Measurements from ENCODE around the gene CPT1C.

CPT1C gene

DNA sequence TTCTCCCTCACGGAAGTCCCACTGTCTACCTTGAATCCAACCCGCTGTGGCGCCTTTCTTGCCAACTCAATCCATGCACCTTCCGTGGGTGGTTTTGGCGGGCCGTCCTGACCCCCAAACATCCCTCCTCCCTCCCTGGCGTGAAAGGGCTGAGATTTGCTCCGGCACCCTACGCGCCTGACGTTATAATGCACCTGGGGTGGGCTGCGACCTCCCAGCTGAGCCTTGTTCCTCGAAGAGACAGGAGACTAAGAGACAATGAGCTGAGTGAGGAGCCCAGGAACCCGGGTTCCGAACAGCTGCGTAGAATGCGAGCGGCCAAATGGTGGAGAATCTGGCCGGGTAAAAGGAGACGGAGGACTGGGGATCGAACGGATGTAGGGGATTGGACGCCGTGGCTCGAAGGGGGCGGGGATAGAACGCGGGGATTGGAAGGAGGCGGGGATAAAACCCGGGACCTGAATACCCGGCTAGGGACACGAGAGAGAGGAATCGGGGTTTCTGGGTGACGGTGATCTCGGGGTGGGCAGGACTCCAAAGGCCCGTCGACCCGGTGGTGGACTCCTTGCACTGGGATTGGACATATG is at the start of gene CPT1C:
Gene CPT1C, plus strand, starts transcription at position 461 of the 587 bp plus-strand sequence. CDS start 1,137 bp downstream, outside the sequence.
- DNase-seq: peak; percentile 62

DNA sequence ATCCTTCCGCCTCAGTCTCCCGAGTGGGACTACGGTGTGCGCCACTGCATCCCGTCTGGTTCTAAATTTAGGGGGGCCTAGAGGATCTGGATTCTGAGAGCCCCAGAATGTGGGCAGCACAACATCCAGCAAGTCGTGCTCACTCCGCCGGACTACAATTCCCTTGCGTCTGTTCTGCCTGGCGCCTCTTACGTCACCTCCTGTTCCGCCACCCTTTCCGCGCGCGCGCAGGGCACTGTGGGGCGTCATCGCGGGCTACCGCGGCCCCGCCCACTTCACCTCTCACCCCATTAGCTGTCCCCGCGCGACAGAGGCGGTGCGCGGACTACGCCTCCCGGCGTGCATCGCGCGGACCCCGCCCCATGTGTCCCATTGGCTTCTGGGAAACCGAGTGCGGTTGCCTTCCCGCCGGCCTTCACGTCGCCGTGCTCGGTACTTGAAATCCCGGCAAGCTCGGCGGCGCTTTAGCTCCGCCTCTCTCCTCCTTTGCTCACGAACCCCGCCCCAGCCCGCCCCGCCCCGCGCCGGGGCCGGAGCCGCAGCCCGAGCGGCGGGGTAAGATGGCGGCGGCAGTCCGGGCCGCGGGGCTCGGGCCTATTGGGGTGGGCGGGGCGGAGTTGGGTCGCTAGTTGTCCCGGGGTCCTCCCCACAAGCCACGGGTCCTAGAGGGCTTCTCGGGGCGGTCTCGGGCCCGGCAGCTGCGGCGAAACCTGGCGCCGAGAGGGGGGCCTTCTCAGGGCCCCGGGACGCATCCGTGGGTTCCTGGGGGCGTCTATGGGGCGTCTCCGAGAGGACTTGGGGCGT is 49.0 kb upstream of the CPT1C start, which contains the start of gene SCAF1:
Gene SCAF1, plus strand, starts transcription at position 522 of the 804 bp plus-strand sequence. CDS start 2,818 bp downstream, outside the sequence.
- peak; percentile 100 for DNase-seq

DNA sequence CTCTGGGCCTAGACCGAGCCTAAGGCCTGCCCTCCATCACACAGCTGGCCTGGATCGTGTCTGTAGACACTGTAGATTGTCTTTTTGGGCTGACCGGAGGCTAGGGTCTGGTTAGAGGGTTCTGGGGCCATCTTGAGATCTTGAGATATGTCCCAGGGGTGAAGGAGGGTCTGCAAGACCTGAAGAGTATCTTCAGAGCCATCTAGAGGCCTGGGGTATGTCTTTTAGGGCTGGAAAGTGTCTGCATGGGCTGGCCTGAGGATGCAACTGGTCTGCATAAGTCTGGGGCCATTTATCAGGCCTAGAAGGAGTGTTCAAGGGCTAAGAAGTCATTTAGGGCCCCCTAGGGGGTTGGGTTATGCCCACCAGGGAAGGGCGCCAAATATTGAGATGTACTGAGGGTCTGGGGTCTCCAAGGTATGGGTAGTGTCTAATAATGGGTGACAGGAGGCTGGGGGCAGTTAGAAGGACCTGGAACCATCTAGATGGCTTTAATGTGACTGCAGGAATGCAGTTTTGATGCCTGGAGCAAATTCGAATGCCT is 48.4 kb upstream of the CPT1C start:
- DNase-seq: no peak

DNA sequence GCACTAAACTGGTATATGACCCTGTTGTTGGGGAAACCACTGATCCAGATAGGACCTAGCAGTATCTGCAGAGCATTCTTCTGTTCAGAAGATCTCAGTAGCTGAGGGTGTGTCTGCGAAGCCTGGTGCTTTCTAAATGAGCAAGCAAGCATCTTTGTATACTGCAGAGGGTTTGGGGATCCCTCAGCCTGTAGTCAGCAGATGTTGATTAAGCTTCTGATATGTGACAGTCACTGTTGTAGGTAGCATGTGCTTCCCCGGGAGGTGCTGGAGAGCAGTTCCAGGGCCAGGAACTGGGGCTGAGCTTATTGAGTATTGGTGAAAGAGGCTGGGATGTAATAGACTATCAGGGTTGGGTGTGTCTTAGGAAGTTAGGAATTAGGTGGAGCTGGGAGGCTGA is 47.5 kb upstream of the CPT1C start:
- peak; percentile 84 for DNase-seq

DNA sequence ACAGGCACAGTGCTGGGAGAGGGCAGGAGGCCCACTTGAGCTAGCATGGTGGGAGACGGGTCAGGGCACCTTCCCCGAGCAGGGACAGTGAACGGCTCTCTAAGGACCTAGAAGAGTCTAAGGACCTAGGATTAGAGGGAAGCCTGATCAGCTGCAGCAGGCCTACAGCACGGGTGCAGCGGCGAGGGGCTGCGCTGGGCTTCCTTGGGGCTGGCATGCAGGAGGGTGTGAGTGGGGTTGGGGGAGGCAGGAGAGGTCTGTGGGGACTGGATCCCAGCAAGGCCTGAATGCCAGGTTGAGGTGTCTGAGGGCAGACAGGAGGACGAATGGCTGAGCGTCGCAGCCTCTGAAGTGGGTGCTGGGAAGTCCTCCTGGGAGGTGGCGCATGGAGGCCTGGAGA is 45.3 kb upstream of the CPT1C start:
- no peak for DNase-seq

DNA sequence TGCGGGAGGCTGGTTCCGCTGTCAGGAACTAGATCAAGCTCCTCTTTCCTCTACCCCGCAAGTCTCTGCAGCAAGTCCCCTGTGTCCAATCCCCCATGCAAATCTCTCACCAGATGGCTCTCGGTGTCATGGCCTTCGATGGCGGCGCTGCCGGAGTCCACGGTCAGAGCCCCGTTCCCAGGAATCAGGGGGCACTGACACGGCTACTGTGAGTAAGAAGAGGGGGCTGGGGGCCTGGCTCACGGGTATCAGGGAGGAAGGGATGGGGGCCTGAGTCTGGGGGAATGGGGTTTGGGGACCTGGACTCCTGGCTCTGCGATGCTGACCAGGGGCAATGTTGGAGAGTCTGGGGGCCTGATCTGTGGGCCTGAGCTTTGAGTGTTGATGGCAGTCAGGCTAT is 44.9 kb upstream of the CPT1C start:
- no peak for DNase-seq

DNA sequence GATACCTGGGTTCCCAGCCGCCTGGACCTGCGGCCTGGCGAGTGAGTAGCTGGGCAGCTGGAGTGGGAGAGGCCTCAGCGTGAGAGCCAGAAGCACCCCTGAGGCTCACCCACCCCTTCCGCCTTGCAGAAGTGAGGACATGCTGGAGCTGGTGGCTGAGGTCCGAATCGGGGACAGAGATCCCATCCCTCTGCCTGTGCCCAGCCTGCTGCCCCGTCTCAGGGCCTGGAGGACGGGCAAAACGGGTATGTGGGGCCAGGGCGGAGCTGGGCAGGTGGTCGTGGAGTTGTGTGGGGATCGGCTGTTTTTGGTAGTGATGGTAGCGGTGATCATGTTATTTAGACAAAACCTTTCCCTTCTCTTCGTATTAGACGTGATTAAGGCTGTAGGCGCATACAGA is 44.3 kb upstream of the CPT1C start:
- DNase-seq: no peak

DNA sequence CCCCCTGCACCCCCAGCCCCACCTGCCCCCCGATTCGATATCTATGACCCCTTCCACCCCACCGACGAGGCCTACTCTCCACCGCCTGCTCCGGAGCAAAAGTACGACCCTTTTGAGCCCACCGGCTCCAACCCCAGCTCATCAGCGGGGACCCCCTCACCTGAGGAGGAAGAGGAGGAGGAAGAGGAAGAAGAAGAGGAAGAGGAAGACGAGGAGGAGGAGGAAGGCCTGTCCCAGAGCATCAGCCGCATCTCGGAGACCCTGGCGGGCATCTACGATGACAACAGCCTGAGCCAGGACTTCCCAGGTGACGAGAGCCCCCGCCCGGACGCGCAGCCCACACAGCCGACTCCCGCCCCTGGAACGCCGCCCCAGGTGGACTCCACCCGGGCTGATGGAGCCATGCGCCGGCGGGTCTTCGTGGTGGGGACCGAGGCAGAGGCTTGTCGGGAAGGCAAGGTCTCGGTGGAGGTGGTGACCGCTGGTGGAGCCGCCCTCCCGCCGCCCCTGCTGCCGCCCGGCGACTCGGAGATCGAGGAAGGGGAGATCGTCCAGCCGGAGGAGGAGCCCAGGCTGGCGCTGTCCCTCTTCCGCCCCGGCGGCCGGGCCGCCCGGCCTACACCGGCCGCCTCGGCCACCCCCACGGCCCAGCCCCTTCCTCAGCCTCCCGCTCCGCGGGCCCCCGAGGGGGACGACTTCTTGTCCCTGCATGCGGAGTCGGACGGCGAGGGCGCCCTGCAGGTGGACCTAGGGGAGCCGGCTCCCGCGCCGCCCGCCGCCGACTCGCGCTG is 39.7 kb upstream of the CPT1C start:
- DNase-seq: no peak

DNA sequence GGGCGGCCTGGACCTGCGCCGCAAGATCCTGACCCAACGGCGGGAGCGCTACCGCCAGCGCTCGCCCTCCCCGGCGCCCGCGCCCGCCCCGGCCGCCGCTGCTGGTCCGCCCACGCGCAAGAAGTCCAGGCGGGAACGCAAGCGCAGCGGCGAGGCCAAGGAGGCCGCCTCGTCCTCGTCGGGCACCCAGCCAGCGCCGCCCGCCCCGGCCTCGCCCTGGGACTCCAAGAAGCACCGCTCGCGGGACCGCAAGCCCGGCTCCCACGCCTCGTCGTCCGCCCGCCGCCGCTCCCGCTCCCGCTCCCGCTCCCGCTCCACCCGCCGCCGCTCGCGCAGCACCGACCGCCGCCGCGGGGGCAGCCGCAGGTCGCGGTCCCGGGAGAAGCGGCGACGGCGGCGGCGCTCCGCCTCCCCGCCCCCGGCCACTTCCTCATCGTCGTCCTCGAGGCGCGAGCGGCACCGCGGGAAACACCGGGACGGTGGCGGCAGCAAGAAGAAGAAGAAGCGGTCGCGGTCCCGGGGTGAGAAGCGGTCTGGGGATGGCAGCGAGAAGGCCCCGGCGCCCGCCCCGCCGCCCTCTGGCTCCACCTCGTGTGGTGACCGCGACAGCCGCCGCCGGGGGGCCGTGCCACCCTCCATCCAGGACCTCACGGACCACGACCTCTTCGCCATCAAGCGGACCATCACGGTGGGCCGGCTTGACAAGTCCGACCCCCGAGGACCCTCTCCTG is 38.9 kb upstream of the CPT1C start:
- DNase-seq: no peak

DNA sequence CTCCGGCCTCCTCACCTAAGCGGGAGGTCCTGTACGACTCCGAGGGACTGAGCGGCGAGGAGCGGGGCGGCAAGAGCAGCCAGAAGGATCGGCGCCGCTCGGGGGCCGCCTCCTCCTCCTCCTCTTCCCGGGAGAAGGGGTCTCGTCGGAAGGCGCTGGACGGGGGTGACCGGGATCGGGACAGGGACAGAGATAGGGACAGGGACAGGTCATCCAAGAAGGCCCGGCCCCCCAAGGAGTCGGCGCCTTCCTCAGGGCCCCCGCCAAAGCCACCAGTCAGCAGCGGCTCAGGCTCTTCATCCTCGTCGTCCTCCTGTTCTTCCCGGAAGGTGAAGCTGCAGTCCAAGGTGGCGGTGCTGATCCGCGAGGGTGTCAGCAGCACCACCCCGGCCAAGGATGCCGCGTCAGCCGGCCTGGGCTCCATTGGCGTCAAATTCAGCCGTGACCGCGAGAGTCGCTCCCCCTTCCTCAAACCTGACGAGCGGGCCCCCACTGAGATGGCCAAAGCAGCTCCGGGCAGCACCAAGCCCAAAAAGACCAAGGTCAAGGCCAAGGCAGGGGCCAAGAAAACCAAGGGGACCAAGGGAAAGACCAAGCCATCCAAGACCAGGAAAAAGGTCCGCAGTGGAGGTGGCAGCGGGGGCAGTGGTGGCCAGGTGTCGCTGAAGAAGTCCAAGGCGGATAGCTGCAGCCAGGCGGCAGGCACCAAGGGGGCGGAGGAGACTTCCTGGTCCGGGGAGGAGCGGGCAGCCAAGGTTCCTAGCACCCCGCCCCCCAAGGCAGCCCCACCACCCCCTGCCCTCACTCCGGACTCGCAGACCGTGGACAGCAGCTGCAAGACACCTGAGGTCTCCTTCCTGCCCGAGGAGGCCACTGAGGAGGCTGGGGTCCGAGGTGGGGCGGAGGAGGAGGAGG is 38.1 kb upstream of the CPT1C start:
- no peak for DNase-seq

DNA sequence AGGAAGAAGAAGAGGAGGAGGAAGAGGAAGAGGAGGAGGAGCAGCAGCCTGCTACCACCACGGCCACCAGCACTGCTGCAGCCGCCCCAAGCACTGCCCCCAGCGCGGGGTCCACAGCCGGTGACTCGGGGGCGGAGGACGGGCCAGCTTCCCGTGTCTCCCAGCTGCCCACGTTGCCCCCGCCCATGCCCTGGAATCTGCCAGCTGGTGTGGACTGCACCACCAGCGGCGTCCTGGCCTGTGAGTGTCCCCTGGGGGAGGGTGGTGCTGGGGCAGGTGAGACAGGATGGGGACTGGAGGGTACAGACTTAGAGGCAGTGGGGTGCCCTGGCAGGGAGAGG is 37.5 kb upstream of the CPT1C start:
- DNase-seq: no peak

DNA sequence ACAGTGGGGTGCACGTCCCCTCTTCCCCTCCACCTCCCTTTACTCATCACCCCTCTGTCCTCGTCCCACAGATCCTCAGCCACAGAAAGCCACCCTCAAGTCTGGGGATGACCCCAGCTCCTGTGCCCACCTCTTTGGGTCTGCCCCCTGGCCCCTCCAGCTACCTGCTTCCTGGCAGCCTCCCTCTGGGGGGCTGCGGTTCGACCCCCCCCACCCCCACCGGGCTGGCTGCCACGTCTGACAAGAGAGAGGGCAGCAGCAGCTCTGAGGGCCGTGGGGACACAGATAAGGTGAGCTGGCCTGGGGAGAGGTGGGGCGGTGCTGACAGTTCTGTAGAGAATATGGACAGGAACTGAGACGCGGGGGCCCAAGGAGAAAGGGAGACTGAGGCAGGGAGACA is 36.3 kb upstream of the CPT1C start:
- no peak for DNase-seq

DNA sequence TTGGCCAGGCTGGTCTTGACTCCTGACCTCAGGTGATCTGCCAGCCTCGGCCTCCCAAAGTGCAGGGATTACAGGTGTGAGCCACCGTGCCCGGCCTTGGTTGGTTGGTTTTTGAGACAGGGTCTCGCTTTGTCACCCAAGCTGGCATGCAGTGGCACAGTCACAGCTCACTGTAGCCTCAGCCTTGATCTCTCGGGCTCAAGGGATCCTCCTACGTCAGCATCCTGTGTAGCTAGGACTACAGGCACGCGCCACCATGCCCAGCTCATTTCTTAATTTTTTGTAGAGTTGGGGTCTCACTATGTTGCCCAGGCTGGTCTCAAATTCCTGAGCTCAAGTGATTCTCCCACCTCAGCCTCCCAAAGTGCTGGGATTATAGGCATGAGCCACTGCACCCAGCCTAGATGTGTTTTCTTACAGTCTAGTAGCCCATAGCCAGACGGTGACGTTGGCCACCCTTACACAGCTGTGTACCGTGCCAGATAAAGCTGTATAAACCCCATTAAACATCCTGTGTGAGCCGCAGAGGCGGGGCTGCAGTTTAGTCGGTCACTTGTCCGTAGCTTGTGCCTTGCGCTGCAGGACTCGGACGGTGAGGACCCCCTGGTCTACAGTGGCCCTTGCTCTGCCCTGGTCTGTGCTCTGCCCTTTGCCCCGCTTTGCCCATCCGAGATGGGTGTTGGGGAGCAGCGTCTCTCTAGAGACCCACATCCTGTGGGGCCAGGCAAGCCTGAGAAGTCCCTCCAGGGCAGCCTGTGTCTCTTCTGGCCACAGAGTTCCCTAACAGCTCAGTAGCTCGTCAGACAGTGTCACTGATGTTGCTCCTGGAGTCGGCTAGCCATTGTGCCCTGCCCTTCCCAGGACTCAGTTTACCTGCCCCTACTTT is 35.1 kb upstream of the CPT1C start:
- DNase-seq: no peak

DNA sequence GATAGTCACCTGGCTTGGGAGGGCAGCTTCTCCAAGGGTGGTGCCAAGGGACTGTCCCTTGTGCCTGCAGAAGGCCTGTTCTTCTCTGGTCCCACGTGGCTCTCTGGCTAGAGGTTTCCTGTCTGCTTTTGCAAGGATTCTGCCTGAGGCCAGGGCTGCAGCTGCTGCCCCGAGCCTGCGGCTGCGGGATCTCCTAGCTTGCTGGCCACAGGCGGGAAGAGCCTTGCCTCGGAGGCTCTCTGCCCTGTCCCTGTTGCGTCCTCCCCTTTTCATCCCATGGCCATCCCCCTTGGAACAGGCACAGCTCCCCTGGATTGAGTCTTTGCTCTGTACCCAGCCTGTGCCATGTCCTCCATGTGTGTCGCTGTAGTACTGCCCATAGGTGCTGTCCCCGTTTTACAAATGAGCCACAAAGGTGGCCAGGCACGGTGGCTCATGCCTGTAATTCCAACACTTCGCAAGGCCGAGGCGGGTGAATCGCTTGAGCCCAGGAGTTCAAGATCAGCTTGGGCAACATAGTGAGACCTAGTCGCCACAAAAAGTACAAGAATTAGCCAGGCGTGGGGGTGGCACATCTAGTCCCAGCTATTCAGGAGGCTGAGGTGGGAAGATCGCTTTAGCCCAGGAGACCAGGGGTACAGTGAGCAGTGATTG is 34.3 kb upstream of the CPT1C start:
- no peak for DNase-seq

DNA sequence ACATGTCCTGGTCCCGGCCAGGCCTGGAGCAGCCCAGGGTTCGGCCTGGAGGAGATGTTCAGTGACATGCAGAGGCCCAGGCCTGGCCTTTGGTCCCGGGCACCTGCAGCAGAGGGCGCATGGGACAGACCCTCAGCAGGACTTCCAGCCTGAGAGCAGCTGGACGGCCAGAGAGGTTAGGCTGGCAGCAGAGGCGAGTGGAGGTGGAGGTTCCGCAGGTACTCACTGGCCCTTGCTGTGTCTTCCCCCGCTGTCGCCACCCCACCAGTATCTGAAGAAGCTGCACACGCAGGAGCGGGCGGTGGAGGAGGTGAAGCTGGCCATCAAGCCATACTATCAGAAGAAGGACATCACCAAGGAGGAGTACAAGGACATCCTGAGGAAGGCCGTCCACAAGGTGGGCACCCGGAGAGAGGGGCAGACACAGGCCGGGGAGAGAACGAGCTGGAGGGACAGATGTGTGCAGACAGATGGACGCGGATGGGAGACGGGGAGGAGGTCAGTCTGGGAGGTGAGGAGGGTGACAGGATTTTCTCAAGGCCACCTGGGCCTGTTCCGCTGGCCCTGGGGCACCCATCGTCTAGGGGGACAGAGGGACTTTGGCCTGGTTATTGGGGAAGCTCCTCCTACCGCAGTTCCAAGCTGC is 33.3 kb upstream of the CPT1C start:
- no peak for DNase-seq

DNA sequence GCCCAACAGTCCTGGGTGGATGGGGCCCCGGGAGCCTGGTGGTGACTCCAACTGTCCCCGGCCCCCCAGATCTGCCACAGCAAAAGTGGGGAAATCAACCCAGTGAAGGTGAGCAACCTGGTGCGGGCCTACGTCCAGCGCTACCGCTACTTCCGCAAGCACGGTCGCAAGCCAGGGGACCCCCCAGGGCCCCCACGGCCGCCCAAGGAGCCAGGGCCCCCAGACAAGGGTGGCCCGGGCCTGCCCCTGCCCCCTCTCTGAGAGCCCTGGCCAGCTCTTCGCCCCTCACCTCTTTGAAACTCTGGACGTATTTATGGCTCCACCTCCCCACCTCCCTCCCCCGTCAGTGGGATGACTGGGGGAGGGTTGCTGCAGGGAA is 32.8 kb upstream of the CPT1C start:
- DNase-seq: no peak

DNA sequence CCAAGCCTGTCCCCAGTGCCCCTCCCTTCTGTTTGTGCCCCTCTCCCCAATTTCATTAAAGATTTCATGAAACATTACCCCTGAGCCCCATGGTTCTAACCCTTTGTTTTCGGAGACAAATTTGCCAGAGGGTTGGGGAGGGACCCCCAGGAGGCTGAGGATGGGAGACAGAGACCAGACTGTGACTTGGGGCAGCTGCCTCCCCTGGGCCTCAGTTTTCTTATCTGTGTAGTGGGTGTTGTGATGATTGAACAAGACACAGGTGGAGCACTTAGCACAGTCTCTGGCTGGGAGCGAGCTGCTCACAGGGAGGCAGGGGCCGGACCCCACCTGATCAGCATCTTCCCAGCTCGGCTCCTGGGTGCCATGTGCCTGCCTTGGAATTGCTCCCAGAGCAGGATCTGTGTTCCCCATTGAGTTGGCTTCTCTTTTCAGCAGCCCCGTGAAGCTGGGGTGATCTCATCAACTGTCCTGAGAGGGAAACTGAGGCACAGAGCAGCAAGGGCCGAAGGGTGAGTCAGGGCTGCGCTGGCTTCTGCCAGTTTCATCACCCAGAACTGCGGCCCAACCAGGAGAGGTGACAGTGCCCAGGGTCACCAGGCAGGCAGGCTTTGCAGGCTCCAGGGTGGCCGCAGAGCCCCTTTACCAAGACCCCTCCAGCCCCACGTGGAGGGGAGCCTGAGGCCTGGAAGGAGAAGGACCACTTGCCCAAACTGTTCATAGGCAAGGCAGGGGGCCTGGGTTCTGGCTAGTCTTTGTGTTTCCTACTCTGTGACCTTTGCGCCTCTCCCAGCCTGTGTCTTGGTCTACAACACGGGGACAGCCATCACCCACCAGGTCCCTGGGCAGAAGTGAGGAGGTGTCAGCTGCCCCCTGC is 32.1 kb upstream of the CPT1C start:
- DNase-seq: no peak

DNA sequence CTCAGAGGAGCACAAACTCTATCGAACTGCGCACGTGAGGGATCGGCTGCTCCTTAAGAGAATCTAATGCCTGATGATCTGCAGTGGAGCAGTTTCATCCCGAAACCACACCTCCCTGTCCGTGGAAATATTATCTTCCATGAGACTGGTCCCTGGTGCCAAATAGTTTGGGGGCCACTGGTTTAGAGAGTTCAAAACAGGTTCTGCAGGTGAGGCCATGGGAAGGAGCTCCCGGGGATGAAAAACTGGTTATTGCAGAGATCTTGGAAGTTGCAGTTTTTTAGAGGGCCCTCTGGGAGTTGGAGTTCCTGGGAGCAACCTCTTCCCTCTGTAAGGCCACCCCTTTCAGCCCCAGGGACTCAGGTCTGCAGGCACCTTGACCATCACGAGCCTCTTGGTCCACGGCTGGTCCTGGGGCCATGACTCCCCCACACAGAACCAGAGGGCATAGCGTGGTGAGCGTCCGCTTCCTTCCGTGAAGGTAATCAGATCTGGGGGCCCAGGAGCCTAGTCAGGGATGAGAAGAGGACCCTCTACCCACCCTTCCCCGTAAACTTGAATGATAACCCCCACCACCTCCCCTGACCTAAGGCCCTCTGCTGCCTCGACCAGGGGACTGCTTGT is 30.5 kb upstream of the CPT1C start:
- DNase-seq: no peak

Measured in activated CD4-positive, alpha-beta T cell treated with anti-CD3 and anti-CD28 coated beads, Interleukin-10, Interleukin-2, amounts not matched to agents 100 ng/mL and 50 ng/mL, durations not matched to agents 16 hours and 8 hours (primary cell).